Measurements from ENCODE around the gene DHX38.

Gene DHX38

GRCh38 chr16:72120026-72120425, 26.4 kb downstream of the DHX38 start:
- DNase-seq (ENCODE audit: low read depth in 2 of 2): no peak

- no peak for DNase-seq (ENCODE audit: low read depth in 2 of 2)
Observed at GRCh38 chr16:72122308-72122707, 28.7 kb downstream of the DHX38 start.

GRCh38 chr16:72122916-72123315, 29.3 kb downstream of the DHX38 start:
- DNase-seq (ENCODE audit: low read depth in 2 of 2): no peak

- DNase-seq (ENCODE audit: low read depth in 2 of 2): no peak
Observed at GRCh38 chr16:72123426-72123825, 29.8 kb downstream of the DHX38 start.

- no peak for DNase-seq (ENCODE audit: low read depth in 2 of 2)
Observed at GRCh38 chr16:72124148-72124547, 30.5 kb downstream of the DHX38 start.

GRCh38 chr16:72124761-72125634, 31.4 kb downstream of the DHX38 start:
- peak; percentile 14 to 34 for DNase-seq (ENCODE audit: low read depth in 2 of 2)

GRCh38 chr16:72125635-72126428, 32.2 kb downstream of the DHX38 start:
- no peak for DNase-seq (ENCODE audit: low read depth in 2 of 2)

- no peak for DNase-seq (ENCODE audit: low read depth in 2 of 2)
Observed at GRCh38 chr16:72126429-72126765, 32.8 kb downstream of the DHX38 start.

- DNase-seq (ENCODE audit: low read depth in 2 of 2): no peak
Observed at GRCh38 chr16:72128701-72129100, 35.1 kb downstream of the DHX38 start.

GRCh38 chr16:72129976-72130656, 36.5 kb downstream of the DHX38 start:
- no peak for DNase-seq (ENCODE audit: low read depth in 2 of 2)

- no peak for DNase-seq (ENCODE audit: low read depth in 2 of 2)
Observed at GRCh38 chr16:72131036-72131435, 37.4 kb downstream of the DHX38 start.

GRCh38 chr16:72132726-72133125, 39.1 kb downstream of the DHX38 start:
- DNase-seq (ENCODE audit: low read depth in 2 of 2): no peak

- no peak for DNase-seq (ENCODE audit: low read depth in 2 of 2)
Observed at GRCh38 chr16:72134507-72134906, 40.9 kb downstream of the DHX38 start.

- DNase-seq (ENCODE audit: low read depth in 2 of 2): no peak
Observed at GRCh38 chr16:72137380-72138063, 43.9 kb downstream of the DHX38 start.

GRCh38 chr16:72138064-72138572, 44.5 kb downstream of the DHX38 start:
- no peak for DNase-seq (ENCODE audit: low read depth in 2 of 2)

- DNase-seq (ENCODE audit: low read depth in 2 of 2): no peak
Observed at GRCh38 chr16:72139908-72140307, 46.3 kb downstream of the DHX38 start.

GRCh38 chr16:72142476-72142875, 48.8 kb downstream of the DHX38 start:
- DNase-seq (ENCODE audit: low read depth in 2 of 2): no peak

- DNase-seq (ENCODE audit: low read depth in 2 of 2): no peak
Observed at GRCh38 chr16:72149676-72150464, 56.2 kb downstream of the DHX38 start.

GRCh38 chr16:72159386-72159785, 65.7 kb downstream of the DHX38 start:
- no peak for DNase-seq (ENCODE audit: low read depth in 2 of 2)

- DNase-seq (ENCODE audit: low read depth in 2 of 2): no peak
Observed at GRCh38 chr16:72159801-72160200, 66.2 kb downstream of the DHX38 start.
